Left cardiac atrium (tissue), 4 donors: Measurements from ENCODE around the gene ARHGAP30. TPM values are rescaled to one million over a fixed set of nuclear protein-coding genes. Genes with fewer than 3 reads are reported as not detected.
A peak's percentile ranks its signal among the peaks of the same experiment; 100 is the strongest.
"Not testable (repeated sequence)": the region's sequence is repeated elsewhere in the genome, so short reads cannot be mapped to it uniquely, and the experiment has no call there.

Source experiments
- ATAC-seq, 2 donors: fragments of 200-7000 bp; cut with Tn5 transposase; one replicate each; pipeline ENCODE4 v1.9.1; 2020; ENCODE audit warnings: mild to moderate bottlenecking in 2 of 2, moderate library complexity in 2 of 2
- DNase-seq: peaks from one replicate; pipeline ENCODE4 v3.0.0-alpha.2; 2020
- intact Hi-C, 2 donors: fragments of 100-400 bp; cut with DNase I; formaldehyde crosslinking; loops; one replicate each; pipeline versions ENCODE4 v1.14.1 to v1.15.1; 2022 to 2023
- total RNA-seq, 2 donors: library from RNA; stranded (reverse); fragmentation: NEBNext Ultra II Directional; extraction: Animal tissue kit (Norgen Biotek cat#: 25700); gene quantifications; one replicate each; pipeline ENCODE4 v1.2.1, GENCODE V29; 2021
- donor health status: DM: no; HTN: yes; CAD: no.
- donor health status: DM: no; HTN: yes; CAD: no; lungs with severe emphysema.
- donor health status: DM: yes; HTN: yes; CAD: no.
- donor health status: Dilated cardiomyopathy.

The ARHGAP30 gene
- total RNA-seq, 2 donors from 2014 or later: 7.4 to 10.0 TPM

DNA sequence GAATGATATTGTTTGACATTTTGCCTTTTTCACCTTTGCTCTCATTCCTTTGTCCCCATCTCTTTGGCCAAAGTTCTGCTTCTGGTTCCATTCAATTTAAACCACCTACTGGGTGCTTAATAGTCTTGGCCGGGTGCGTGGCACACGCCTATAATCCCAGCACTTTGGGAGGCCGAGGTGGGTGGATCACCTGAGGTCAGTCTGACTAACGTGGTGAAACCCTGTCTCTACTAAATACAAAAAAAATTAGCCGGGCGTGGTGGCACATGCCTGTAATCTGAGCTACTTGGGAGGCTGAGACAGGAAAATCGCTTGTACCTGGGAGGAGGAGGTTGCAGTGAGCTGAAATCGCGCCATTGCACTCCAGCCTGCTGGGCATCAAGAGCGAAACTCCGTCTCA lies 47.3 kb downstream of the ARHGAP30 start:
- DNase-seq, ATAC-seq, intact Hi-C loops: not testable (repeated sequence)

DNA sequence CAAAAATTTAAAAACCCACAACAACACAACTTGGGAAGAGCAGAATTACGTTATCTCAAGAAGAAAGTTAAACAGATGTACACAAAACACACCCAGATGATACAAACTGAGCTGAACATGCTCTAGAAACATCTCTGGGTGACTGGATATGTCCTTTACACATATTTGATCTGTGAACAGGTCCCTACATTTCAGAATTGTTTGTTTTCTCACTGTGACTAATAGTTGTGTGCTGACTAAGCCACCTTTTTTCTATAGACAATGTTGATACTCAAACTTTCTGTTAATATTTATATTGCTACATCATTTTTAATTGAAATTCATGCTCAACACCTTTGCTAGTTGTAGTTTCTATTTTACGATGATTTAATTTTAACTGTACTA lies 47.7 kb downstream of the ARHGAP30 start:
- ATAC-seq (no peak), DNase-seq (no peak)
- intact Hi-C loops: no loop called here

DNA sequence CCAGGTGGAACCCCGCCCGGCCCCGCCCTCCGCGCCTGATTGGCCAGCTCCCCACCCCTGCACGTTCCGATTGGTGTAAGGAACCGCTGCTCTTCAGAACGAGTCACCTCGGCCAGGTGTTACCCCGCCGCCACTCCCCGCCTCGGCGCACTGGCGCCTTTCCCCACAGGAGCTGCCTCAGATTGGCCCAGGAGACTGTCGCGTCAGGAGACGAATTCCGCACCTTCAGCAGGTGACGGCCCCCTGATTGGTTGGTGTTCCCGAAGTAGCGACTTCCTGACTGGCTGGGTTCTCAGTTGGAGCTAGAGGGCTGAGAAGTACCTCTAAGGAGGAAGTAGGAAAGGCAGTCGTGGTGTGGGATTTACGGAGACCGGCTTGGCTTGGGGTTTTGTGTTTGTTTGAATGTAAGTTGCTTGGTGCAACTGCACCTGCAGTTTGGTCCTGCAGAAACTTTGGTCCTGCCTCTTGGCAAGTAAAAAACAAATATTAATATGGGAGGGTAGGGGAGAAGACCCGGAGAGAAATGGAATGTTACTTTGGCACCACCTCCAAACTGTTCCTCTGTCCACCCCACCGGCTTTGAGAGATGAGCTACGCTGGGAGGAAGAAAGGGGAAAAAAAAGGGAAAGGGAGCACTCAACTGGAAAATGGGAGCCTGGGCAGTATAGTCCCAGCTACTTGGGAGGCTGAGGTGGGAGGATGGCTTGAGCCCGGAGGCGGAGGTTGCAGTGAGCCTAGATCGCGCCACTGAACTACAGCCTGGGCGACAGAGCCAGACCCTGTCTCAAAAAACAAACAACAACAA lies 48.3 kb downstream of the ARHGAP30 start:
- DNase-seq (peak; percentile 80), ATAC-seq (peak; percentile 91 to 95)
- intact Hi-C loops: no loop called here

DNA sequence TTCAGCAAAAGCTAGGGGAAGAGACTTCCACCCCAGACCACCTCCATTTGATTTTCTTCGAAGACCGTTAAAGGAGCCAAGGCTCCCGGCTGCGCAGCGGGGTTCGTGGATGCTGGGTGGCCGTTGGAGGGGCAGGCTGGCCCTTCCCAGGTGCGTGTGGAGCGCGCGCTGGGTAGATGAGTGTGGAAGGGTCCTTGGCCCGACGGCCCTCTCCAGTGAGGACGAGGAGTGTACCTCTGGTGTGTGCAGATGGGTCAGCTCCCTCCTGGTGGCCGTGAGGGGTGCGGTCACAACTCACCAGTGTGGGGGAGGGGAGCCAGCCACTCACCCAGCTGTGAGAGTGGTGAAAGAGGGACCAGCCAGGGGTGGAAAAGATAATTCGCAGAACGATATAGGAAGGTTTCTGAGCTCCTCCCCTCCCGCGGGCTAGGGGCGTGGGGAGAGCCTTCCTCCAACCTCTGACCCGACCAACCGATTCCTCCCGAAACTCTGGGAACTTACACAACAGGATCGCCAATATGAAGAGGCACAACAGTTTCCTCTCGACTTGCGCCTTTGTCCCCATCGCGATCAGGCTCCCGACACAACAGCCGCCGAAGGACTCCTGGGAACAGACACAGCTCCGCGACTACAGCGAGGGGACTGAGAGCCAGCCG lies 49.1 kb downstream of the ARHGAP30 start, which contains the start of gene F11R:
F11R (minus strand) TSS at position 644 of the 656 bp plus-strand sequence; CDS start at position 565, 79 bp downstream.
- peak; percentile 58 to 75 for ATAC-seq
- DNase-seq: peak; percentile 55
- intact Hi-C loops: no loop called here

DNA sequence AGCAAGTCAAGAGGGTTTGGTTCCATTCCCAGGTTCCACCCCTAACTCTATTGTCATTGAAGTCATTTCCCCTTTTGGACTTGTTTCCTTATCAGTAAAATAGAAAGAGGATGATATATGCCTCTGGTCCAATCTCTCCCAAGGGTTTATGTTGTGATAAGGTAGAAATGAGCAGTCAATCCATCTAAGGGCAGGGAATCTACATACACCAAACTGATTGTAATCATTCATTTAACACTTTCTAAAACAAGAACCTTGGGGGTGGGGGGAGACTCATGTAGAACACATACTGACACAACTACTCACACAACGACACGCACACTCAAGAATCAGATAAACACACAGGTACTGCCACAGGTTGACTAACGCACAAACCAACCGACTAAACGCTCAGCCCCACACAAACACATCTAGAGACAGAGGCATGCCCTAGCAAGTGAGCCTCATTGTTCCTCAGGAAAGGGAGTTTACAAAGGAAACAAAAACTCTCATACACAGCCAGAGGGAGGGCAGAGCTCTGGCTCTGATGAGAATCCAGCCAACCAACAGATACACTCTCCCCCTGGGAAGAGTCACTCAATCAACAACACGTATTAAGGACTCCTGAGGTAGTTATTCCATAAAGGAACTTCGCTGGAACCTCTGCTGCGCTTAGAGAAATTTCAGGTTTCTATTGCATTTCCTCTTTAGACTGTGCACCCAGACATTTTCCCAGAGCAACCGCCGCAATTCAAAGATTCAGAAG lies 49.8 kb downstream of the ARHGAP30 start:
- DNase-seq (no peak), ATAC-seq (peak; percentile 23 to 55)
- intact Hi-C loops: no loop called here

DNA sequence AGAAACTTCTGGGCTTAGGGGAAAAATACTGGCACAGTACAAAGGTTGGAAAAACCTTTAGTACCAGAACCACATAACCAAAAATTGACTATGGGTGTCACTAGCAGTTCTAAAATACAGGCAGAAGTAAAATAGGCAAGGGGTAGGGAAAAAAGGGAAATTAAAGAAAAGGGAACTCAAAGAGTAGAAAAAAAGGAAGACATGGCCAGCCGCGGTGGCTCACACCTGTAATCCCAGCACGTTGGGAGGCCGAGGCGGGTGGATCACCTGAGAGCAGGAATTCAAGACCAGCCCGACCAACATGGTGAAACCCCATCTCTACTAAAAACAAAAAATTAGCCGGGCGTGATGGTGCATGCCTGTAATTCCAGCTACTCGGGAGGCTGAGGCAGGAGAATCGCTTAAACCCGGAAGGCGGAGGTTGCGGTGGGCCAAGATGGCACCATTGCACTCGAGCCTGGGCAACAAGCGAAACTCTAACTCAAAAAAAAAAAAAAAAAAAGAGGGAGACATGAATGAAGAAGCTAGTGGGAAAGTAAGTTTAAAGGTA lies 50.5 kb downstream of the ARHGAP30 start:
- intact Hi-C loops, DNase-seq, ATAC-seq: not testable (repeated sequence)

DNA sequence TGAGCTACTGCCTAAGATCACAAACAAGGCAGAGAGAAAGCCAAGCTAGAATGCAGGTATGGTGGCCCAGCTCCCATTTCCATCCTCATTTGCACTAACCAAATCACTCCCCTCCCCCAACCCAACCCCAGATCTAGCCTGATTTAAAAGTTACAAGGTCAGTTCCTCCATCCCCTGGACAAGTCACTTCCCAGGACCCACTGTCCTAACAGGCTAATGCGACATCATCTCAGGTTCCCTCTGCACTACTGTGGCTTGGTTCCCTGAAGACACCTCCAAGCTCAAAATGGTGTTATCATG lies 51.1 kb downstream of the ARHGAP30 start:
- DNase-seq: no peak
- no peak for ATAC-seq
- intact Hi-C loops: no loop called here

DNA sequence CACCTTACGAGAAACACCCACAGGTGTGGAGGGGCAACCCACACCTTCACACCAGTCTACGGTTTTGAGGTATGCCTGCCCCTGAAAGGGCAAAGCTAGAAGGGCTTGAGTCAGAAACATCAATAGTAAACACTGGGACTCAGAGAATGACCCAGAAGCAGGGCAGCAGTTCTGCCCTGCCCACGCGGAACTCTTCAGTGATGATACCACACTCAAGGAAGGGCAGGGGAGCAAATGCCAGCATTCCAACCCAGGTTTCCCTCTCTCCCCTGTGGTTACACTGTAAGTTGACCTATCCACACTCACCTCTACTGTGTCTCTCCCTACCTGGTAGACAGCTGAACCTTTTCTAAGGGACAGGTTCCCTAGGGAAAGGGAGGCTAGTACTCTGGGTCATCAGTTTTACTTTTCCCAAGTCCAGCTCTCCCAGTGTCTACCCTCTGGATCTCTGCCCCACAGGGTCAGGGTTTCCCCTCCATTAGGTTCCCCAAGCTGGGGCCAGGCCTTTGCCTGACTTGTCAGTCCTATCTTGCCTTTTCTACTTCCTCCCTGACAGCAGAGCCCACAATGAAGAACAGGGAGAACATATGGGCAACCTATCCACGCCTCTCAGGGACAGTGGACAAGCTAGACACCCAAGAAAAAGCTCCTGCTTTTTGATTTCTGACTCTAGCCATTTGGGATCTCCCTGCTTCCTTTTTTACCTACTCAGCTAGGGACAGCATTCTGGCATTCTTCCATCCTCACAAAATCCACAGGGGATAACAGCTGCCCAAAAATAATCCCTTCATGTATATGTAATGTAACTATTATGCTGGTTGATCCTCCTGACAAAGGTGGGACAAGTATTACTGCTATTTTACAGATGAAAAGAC lies 51.7 kb downstream of the ARHGAP30 start:
- ATAC-seq (no peak), DNase-seq (no peak)
- intact Hi-C loops: no loop called here

DNA sequence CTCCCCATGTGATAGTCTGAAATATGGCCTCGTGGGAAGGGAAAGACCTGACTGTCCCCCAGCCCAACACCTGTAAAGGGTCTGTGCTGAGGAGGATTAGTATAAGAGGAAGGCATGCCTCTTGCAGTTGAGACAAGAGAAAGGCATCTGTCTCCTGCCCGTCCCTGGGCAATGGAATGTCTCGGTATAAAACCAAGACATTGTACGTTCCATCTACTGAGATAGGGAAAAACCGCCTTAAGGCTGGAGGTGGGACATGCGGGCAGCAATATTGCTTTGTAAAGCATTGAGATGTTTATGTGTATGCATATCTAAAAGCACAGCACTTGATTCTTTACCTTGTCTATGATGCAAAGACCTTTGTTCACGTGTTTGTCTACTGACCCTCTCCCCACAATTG lies 52.5 kb downstream of the ARHGAP30 start:
- ATAC-seq, intact Hi-C loops, DNase-seq: not testable (repeated sequence)

DNA sequence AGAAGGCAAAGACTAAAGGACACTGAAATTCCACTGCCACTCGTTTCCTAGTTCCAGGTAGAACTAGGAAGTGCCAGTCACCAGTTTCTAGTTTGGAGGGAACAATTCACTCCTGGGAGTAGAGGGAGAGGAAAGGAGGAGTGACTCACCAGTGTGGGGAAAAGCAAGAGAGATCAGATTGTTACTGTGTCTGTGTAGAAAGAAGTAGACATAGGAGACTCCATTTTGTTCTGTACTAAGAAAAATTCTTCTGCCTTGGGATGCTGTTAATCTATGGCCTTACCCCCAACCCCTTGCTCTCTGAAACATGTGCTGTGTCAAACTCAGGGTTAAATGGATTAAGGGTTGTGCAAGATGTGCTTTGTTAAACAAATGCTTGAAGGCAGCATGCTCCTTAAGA lies 53.0 kb downstream of the ARHGAP30 start:
- intact Hi-C loops, ATAC-seq, DNase-seq: not testable (repeated sequence)

DNA sequence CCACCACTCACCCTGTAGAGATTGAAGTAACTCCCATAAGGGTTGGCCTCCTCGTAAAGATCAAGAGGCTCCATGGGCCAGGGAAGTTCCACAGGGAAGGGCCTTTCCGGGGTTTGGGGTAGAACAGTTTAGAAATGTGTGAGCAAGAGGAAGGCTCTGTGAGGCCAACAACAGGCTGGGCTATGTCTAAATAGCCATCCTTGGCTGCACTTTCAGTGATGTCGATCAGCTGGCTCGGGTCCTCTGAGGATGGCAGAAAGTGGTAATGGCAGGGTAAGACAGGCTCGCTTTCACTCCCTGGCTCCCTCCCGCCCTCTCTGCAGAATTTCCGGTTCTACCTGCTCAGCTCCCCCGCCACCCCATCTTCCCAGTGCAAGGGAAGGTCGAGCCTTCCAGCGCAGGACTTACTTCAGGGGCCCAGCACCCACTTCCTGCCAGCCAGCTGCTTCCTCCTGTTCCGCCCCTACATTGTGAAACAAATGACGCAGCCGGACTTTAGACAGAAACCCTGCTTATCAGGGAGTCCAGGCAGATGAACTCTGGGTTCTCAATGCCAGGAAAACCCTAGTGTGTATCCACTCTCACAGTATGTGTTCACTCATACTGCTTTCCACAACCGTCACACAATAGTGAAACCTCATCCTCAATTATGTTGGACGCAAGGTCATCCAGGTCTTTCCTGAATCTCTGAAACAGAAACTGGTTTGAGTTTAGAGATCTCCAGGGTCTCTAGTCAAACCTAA lies 56.0 kb downstream of the ARHGAP30 start:
- intact Hi-C loops: no loop called here
- DNase-seq: peak; percentile 91
- peak; percentile 94 to 97 for ATAC-seq

DNA sequence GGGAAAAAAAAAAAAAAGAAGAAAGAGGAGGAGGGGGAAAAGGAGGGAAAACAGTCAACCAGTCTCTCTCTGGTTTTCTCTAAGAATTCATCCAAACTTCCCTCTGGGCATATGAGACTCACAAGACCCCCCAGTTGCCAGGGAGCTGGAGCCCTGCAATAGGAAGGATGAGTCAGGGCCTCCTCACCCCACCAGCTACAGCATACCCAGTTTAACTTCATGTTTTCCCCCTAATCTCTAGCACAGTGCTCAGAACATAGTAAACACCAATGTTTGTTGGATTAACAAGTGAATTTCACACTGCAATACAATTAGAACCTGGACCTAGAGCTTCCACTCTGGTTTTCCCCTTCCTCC lies 56.6 kb downstream of the ARHGAP30 start:
- ATAC-seq (peak in 1 of 2 donors; percentile 49), DNase-seq (no peak)
- intact Hi-C loops: no loop called here

DNA sequence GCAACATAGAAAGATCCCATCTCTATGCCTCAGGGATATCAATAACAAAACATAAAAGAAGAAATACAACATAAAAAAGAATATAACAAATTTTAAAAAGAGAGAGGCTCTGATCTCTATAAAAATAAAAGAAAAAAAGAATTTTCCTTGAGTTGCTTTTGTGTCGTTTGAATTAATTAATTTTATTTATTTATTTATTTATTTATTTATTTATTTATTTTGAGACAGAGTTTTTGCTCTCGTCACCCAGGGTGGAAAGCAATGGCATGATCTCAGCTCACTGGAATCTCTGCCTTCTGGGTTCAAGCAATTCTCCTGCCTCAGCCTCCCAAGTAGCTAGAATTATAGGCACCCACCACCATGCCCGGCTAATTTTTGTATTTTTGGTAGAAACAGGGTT lies 57.3 kb downstream of the ARHGAP30 start:
- no peak for ATAC-seq

DNA sequence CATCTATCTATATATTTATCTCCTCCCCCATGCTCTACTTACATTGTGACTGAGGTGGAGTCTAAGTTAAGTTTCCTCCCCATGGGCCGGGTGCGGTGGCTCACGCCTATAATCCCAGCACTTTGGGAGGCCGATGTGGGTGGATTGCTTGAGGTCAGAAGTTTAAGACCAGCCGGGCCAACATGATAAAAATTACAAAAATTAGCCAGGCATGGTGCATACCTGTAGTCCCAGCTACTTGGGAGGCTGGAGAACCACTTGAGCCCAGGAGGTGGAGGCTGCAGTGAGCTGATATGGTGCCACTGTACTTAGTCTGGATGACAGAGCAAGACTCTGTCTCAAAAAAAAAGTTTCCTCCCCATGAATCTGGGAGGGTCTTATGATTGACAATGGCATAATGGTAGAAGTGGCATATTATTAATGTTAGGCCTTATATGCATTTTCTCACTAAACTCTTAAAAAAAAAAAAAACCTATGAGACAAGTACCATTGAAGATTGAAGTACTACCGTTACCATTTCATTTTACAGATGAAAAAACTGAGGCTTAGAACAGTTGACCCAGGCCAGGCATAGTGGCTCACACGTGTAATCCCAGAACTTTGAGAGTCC lies 60.0 kb downstream of the ARHGAP30 start:
- intact Hi-C loops: no loop called here
- no peak for ATAC-seq

More for the DNA sequence above, 57.3 kb downstream of the ARHGAP30 start:
- DNase-seq: no peak
- intact Hi-C loops: no loop called here

DNA sequence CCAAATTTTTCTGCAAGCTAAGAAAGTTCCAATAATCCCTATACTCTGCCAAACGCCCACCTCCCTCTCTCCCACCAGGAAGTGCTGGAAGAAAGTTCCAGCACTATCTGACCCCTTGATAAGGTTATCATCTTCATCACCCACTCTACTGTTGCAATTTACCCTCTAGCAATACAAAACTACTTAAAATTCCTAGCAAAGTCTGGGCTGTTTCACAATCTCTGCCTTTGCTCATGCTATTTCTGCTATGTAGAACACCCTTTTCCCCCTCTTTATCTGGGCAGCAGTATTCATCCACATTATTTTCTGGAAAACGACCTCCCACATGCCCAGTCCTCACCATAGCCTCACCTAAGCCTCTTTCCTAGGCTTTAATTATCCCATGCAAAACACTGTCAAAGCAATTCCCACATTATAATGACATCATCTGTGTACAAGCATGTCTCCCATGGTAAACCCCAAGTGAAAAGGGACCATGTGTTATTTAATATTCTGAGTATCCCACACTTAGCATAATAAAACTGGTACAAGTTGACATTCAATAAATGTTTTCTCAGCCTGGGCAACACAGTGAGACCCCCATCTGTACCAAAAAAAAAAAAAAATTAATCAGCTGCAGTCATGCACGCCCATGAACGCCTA lies 60.7 kb downstream of the ARHGAP30 start:
- DNase-seq: no peak
- intact Hi-C loops: no loop called here
- ATAC-seq: no peak

More for the DNA sequence above, 60.0 kb downstream of the ARHGAP30 start:
- DNase-seq: no peak

DNA sequence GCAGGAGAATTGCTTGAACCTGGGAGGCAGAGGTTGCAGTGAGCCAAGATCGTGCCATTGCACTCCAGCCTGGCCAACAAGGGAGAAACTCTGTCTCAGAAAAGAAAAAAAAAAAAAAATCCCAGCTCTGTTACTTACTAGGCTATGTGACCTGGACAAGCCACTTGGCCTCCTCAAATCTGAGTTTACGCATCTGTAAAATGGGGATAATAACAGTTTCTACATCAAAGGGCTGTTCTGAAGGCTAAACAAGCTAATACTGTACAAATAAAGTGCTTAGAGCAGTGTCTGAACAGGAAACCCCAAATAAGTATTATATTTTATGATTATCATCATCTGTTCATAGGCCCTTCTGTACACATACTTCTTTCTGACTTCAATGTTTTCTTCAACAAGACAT lies 62.3 kb downstream of the ARHGAP30 start:
- intact Hi-C loops: no loop called here

DNA sequence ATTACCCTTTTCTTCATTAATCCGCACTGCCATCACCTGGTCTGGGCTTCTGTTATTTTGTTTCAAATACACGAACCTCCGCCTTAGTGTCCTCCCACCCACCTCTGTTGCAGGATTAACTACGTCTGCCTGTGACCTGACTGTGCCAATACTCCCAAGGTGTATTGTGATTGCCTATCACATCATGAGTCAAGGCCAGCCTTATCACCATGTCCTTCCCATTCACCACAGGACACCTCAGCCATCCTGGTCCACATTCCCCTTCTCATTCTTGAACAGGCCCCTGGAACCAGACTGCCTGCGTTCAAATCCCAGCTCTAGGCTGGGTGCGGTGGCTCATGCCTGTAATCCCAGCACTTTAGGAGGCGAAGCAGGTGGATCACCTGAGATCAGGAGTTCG lies 63.1 kb downstream of the ARHGAP30 start:
- DNase-seq (no peak), ATAC-seq (no peak)
- intact Hi-C loops: no loop called here

More for the DNA sequence above, 62.3 kb downstream of the ARHGAP30 start:
- no peak for DNase-seq
- no peak for ATAC-seq
